ENCODE results near the gene TMPRSS6.
A peak's percentile ranks its signal among the peaks of the same experiment; 100 is the strongest.
"Not testable (repeated sequence)": the region's sequence is repeated elsewhere in the genome, so short reads cannot be mapped to it uniquely, and the experiment has no call there.

Gene TMPRSS6

DNA sequence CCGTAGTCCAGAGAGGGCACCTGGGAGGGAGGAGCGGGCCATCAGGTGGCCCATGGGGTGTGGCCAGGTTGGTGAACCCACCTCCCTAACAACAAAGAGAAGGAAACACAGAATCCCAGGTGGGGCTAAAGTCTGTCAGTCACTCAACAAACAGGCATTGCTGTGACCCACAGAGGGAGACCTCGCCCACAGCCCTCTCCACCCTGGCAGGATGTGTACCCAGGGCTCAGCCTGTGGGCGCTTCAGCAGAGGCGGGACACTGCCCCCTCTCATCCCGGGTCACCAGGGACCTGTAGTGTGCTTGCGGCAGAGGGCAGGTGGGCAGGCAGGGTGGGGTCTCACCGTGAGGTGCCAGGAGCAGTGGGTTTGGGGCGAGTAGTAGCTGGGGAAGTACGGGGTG lies 25.1 kb downstream of the TMPRSS6 start:
- no peak for DNase-seq

GRCh38 chr22:37083914-37084313 lies 25.6 kb downstream of the TMPRSS6 start:
- DNase-seq, result no peak

DNA sequence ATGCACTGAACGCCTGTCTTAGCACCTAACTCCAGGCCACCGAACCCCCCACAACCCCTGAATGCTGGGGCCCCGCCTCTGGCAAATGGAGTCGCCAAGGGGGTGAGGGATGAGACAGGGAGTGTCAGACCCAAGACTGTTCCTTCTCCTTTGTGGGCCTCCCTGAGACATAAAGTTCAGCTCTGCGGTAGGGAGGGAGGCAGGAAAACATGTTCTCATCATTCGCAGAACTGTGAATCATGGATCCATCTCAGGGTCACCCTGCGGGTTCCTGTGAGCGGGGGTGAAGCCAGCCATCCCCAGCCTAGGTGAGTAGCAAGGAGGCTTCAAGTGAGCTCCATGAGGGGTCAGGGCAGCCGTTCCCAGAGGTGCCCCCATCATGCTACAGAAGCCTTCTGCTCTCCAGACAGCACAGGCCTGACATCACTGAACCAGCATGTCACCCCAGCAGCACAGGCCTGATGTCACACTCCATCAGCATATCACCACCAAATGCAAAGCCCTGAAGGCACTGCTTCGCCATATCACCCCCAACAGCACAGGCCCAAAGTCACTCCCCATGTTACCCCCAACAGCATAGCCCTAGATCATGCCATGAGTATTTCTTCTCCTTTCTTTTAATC lies 27.2 kb downstream of the TMPRSS6 start:
- no peak for DNase-seq

DNA sequence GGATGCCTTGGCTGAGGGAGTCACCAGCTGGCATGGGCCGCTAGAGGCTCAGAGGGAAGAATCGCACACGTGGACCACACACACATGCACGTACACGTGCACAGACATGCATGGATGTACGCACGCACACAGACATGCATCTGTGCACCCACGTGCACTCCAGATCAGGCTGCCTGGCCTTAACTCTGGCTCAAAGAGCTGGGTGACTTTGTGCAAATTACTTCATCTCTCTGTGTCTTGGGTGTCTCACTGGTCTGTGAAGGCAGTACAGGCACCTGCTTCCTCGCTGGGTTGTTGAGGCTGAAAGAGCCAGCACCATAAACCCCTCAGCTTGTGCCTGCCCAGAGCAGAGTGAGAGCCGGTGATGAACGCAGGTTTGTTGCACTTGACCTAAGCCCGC lies 28.7 kb downstream of the TMPRSS6 start:
- no peak for DNase-seq

- DNase-seq, result no peak
Measured at GRCh38 chr22:37080438-37080837, 29.1 kb downstream of the TMPRSS6 start.

GRCh38 chr22:37079668-37080171 lies 29.8 kb downstream of the TMPRSS6 start:
- no peak for DNase-seq

- no peak for DNase-seq
Measured at GRCh38 chr22:37079158-37079557, 30.4 kb downstream of the TMPRSS6 start.

GRCh38 chr22:37077802-37078448 lies 31.6 kb downstream of the TMPRSS6 start:
- peak in 1 of 2 experiments; percentile 4 for DNase-seq

DNA sequence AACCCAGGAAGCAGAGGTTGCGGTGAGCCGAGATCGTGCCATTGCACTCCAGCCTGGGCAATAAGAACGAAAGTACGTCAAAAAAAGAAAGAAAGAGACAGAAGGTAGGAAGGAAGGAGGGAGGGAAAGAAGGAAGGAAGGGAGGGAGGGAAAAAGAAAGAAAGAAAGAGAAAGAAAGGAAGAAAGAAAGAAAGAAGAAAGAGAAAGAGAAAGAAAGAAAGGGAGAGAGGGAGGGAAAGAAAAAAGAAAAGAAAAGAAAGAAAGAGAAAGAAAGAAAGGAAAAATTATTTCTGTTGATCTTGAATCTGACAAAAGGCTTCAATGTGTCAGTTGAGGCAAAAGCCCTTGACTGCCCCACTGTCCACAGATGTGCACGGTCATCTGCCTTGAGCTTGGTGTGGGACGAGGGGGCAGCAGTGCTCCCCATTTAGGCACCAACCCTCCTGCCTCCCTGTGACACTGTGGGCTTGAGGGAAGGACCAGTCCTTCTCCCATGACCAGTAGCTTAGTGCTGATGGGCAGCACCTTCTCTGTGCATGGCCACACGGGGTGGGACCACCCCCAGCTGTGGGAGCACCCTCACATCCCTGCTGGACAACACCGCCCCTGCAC lies 33.6 kb downstream of the TMPRSS6 start:
- DNase-seq, result no peak

GRCh38 chr22:37075046-37075445 lies 34.5 kb downstream of the TMPRSS6 start:
- DNase-seq, result no peak

- DNase-seq, result no peak
Measured at GRCh38 chr22:37074537-37074936, 35.0 kb downstream of the TMPRSS6 start.

- no peak for DNase-seq
Measured at GRCh38 chr22:37072673-37073072, 36.8 kb downstream of the TMPRSS6 start.

DNA sequence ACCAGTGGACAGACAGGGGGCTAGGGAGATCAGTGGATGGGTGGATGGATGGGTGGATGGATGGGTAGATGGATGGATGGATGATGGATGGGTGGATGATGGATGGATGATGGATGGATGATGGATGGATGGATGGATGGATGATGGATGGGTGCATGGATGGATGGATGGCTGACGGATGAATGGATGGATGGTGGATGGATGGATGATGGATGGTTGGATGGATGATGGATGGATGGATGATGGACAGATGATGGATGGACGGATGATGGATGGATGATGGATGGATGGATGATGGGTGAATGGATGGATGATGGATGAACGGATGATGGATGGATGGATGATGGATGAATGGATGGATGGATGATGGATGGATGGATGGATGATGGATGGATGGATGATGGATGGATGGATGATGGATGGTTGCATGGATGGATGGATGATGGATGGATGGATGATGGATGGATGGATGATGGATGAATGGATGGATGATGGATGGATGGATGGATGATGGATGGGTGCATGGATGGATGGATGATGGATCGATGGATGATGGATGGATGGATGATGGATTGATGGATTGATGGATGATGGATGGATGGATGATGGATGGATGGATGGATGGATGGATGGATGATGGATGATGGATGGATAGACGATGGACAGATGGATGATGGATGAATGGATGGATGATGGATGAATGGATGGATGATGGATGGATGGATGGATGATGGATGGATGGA lies 37.5 kb downstream of the TMPRSS6 start:
- DNase-seq, result not testable (repeated sequence)

GRCh38 chr22:37070744-37071143 lies 38.8 kb downstream of the TMPRSS6 start:
- DNase-seq, result no peak

DNA sequence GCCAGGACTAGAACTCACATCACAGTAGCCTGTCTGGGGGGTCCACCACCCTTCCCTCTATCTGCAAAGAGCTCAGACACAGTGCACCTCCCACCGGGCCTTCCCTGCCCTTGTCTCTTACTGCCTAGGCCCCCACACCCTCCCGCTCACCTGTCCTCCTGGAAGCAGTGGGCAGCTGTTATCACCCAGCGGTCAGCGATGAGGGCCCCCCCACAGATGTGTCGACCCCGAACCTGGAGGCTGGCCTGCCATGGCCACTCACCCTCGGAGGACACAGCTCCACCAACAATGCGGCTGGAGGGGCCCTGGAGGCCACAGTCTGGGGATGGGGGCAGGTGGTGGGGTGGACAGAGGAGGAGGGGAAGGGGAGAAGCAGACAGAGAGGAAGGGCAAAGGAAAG lies 39.2 kb downstream of the TMPRSS6 start:
- no peak for DNase-seq

DNA sequence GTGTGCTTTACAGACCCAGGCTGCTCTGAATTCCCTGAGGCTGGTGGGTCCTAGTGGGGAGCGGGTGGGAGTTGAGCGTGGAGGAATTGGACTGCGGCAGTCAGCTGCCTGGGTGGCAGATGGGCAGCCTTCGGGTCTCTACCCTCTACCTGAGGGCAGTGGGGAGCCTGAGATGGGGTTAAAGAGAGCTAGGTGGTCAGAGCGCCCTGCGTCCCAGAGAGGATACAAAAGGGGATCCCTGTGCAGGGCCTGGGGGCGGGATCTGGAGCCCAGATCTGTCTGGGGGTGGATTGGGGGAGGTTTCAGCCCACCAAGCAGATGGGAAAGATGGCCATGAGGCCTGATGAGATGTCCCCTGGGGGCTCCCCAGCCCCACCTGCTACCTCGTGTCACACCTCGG lies 39.8 kb downstream of the TMPRSS6 start:
- DNase-seq, result no peak

GRCh38 chr22:37069319-37069718 lies 40.2 kb downstream of the TMPRSS6 start:
- DNase-seq, result no peak

- no peak for DNase-seq
Measured at GRCh38 chr22:37068859-37069258, 40.7 kb downstream of the TMPRSS6 start.

DNA sequence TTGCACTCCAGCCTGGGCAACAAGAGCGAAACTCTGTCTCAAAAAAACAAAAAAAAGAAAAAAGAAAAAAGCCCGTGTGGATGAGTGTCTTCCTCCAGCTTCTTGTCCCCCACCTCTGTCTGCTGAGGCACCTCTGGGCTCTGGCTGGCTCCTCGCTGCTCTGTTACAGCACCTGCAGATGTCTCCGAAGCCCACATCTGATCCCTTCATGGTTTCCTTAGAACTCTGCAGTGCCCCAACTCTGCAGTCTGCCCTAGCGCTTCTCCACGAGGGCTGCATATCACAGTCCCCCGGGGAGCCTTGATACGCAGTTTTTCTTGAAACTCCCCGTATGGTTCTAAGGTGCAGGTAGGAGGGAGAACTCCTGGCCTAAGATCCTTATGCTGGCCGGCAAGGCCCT lies 42.1 kb downstream of the TMPRSS6 start:
- DNase-seq, result no peak

- no peak for DNase-seq
Measured at GRCh38 chr22:37065961-37066360, 43.6 kb downstream of the TMPRSS6 start.

GRCh38 chr22:37065180-37065579 lies 44.3 kb downstream of the TMPRSS6 start:
- no peak for DNase-seq

- DNase-seq, result no peak
Measured at GRCh38 chr22:37064553-37064952, 45.0 kb downstream of the TMPRSS6 start.

All from NCI-H187 (cell line).